ENCODE data around the gene RBM4B. TPM values are rescaled to one million over a fixed set of nuclear protein-coding genes. Genes with fewer than 3 reads are reported as not detected.
"Not testable (repeated sequence)": the region's sequence is repeated elsewhere in the genome, so short reads cannot be mapped to it uniquely, and the experiment has no call there.

RBM4B gene
- total and polyA plus RNA-seq, 8 donors, result 11.3 to 61.4 (median 16.1) TPM; not detected in 1

DNA sequence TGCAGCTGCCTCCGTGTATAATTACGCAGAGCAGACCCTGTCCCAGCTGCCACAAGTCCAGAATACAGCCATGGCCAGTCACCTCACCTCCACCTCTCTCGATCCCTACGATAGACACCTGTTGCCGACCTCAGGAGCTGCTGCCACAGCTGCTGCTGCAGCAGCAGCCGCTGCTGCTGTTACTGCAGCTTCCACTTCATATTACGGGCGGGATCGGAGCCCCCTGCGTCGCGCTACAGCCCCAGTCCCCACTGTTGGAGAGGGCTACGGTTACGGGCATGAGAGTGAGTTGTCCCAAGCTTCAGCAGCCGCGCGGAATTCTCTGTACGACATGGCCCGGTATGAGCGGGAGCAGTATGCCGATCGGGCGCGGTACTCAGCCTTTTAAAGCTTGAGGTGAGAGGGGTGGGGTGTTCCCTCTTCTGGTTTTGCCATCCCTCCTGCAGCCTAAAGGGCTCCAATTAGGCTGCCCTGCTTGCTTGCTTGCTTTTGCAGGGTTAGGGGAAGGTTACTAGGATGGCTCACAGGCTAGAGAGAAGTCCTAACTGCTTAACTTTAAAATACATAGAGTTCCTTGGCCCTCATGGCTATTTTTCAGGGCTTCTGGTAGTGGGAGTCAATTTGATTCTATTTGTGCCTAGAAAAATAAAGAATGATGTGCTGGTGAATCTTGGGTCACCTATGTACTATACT lies 33.8 kb downstream of the RBM4B start:
- no peak for DNase-seq
- intact Hi-C loops (cut with DNase I; ENCODE audit: low total_unique reads), result no loop called here
- Histone ChIP-seq H3K4me1 (peaks cover 69 to 95% (median 80%) of the 10 kb centered on the region in 4 donors), H3K36me3 (peaks cover 61 to 92% (median 87%) of the 10 kb centered on the region in 4 donors), H3K27me3 (no peaks in the 10 kb centered on the region), H3K4me3 (peak overlapping the region in 2 of 4 donors; percentile 82 to 83), H3K27ac (no peak overlapping the region), H3K9me3 (no peaks in the 10 kb centered on the region)
- TF ChIP-seq POLR2AphosphoS5 (IDR thresholded peaks at IDR 0.05), result no peak
- no peak for TF ChIP-seq EP300 (IDR thresholded peaks at IDR 0.05)
- TF ChIP-seq POLR2A (IDR thresholded peaks at IDR 0.05), result no peak
- WGBS, 5 donors, result 73 to 85% (median 82%) methylated on average over 15 to 24 of the region's 24 CpGs

DNA sequence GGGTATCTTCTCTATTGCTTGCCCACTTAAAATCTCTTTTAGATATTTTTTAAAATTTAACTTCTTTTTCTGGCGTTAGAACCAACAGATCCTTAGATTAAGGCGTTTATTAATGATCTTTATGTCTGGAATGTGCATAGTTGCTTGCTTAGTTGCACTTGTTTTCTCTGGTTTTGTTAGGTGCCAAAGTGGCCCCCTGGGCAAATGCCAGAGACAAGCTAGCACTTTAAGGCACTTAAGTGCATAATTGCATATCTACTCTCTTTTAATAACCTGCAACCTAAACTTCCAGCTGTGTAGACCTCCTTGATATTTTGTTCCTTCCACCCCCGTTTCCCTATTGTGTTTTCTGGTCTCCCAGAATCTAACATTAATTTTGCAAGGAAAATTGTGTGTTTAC lies 35.9 kb downstream of the RBM4B start:
- Histone ChIP-seq H3K27ac (peak overlapping the region in 2 of 5 donors; percentile 24 to 34), H3K4me3 (peak overlapping the region; percentile 19 to 83 (median 78)), H3K36me3 (peaks cover 52 to 71% (median 67%) of the 10 kb centered on the region in 4 donors), H3K9me3 (no peaks in the 10 kb centered on the region), H3K27me3 (no peaks in the 10 kb centered on the region), H3K4me1 (peaks cover 81 to 89% (median 85%) of the 10 kb centered on the region in 4 donors)
- TF ChIP-seq POLR2A (IDR thresholded peaks at IDR 0.05), result no peak
- TF ChIP-seq, protein P1, sequence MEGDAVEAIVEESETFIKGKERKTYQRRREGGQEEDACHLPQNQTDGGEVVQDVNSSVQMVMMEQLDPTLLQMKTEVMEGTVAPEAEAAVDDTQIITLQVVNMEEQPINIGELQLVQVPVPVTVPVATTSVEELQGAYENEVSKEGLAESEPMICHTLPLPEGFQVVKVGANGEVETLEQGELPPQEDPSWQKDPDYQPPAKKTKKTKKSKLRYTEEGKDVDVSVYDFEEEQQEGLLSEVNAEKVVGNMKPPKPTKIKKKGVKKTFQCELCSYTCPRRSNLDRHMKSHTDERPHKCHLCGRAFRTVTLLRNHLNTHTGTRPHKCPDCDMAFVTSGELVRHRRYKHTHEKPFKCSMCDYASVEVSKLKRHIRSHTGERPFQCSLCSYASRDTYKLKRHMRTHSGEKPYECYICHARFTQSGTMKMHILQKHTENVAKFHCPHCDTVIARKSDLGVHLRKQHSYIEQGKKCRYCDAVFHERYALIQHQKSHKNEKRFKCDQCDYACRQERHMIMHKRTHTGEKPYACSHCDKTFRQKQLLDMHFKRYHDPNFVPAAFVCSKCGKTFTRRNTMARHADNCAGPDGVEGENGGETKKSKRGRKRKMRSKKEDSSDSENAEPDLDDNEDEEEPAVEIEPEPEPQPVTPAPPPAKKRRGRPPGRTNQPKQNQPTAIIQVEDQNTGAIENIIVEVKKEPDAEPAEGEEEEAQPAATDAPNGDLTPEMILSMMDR (IDR thresholded peaks at IDR 0.05), result no peak
- TF ChIP-seq POLR2AphosphoS5 (IDR thresholded peaks at IDR 0.05), result no peak
- no peak for TF ChIP-seq EP300 (IDR thresholded peaks at IDR 0.05)
- no peak for DNase-seq
- 7 to 18% (median 9%) methylated on average over 3 of the region's 3 CpGs for WGBS, 5 donors
- intact Hi-C loops (cut with DNase I; ENCODE audit: low total_unique reads), result no loop called here

DNA sequence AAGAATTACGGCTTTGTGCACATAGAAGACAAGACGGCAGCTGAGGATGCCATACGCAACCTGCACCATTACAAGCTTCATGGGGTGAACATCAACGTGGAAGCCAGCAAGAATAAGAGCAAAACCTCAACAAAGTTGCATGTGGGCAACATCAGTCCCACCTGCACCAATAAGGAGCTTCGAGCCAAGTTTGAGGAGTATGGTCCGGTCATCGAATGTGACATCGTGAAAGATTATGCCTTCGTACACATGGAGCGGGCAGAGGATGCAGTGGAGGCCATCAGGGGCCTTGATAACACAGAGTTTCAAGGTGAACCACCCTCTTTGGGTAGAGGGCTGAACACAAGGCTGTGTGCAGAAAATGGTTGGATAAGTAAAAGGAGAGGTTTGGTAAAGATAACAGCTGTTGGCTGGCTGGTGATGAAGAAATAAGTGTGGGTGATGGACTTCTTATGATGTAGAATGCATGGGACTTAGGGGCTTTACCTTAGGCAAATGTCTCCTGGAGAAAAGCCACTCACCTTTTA lies 37.8 kb downstream of the RBM4B start:
- DNase-seq; H3K9me3 ChIP-seq; intact Hi-C loops (cut with DNase I; ENCODE audit: low total_unique reads); H3K27me3 ChIP-seq: not testable (repeated sequence)
- peak overlapping the region; percentile 74 to 88 (median 82) for H3K4me3 ChIP-seq
- WGBS, 5 donors, result 41 to 49% (median 43%) methylated on average over 8 to 10 of the region's 10 CpGs
- peaks cover 66 to 82% (median 75%) of the 10 kb centered on the region in 4 donors for H3K4me1 ChIP-seq
- peak overlapping the region in 2 of 5 donors; percentile 39 to 91 for H3K27ac ChIP-seq
- peaks cover 35 to 63% (median 52%) of the 10 kb centered on the region in 4 donors for H3K36me3 ChIP-seq

DNA sequence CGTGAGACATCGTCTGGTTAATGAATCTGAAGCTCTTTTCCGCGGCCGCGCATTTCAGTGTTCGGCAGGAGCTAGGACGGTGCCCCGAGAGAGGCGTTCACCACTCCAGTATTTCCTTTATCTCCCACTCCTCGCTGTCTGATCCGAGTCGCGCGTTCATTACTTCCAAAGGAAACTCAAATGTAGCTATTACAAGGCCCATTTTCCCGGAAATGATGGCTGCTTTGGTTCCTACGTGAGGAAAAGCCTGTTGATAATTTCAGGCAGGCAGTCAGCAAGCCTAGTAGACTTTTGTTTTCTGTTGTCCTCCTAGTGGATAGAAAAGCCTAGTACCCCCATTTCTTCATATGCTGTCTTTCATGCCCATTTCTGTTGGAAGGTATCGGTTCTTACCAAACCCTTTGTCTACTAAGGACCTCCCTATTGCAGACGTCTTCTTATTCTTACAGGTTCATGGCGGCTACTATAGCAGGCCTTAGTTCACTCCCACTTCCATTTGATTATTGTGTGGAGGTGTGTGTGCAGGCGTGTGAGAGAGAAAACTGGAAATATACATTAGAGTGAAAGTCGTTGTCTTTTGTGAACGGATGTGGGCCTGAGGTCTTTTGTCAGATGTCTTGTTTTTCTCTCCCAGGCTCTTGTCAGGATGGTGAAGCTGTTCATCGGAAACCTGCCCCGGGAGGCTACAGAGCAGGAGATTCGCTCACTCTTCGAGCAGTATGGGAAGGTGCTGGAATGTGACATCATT lies 38.4 kb downstream of the RBM4B start:
- Histone ChIP-seq H3K27me3 (no peaks in the 10 kb centered on the region), H3K9me3 (no peaks in the 10 kb centered on the region), H3K36me3 (peaks cover 31 to 63% (median 50%) of the 10 kb centered on the region in 4 donors), H3K27ac (peak overlapping the region; percentile 86 to 94 (median 93)), H3K4me1 (peaks cover 60 to 76% (median 69%) of the 10 kb centered on the region in 4 donors), H3K4me3 (peak overlapping the region; percentile 74 to 88 (median 82))
- WGBS, 5 donors, result 2 to 3% (median 3%) methylated on average over 27 of the region's 27 CpGs
- peak in 1 of 2 donors; percentile 80 for DNase-seq
- TF ChIP-seq, protein P1 (IDR thresholded peaks at IDR 0.05), result no peak
- TF ChIP-seq POLR2AphosphoS5 (IDR thresholded peaks at IDR 0.05) (peak in 1 of 3 donors; percentile 42), POLR2A (IDR thresholded peaks at IDR 0.05) (no peak), EP300 (IDR thresholded peaks at IDR 0.05) (no peak)
- intact Hi-C loops (cut with DNase I; ENCODE audit: low total_unique reads), result no loop called here

Measured in stomach (tissue), 9 donors.